NCI-H1930 (cell line): ENCODE results near the gene SOCS6.
"Not testable (repeated sequence)": the region's sequence is repeated elsewhere in the genome, so short reads cannot be mapped to it uniquely, and the experiment has no call there.

Source experiments
- DNase-seq, 2 experiments: peaks; one replicate each; lab custom pipeline; 2025; lab: John Stamatoyannopoulos, UW

The SOCS6 gene, protein sequence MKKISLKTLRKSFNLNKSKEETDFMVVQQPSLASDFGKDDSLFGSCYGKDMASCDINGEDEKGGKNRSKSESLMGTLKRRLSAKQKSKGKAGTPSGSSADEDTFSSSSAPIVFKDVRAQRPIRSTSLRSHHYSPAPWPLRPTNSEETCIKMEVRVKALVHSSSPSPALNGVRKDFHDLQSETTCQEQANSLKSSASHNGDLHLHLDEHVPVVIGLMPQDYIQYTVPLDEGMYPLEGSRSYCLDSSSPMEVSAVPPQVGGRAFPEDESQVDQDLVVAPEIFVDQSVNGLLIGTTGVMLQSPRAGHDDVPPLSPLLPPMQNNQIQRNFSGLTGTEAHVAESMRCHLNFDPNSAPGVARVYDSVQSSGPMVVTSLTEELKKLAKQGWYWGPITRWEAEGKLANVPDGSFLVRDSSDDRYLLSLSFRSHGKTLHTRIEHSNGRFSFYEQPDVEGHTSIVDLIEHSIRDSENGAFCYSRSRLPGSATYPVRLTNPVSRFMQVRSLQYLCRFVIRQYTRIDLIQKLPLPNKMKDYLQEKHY

GRCh38 chr18:70288851-70289328 is at the start of gene SOCS6:
Gene SOCS6 (plus strand): TSS chr18:70289045. CDS start chr18:70324669, 35,624 bp downstream.
- DNase-seq = peak in 1 of 2 experiments; percentile 13

GRCh38 chr18:70243131-70243929 is 45.5 kb upstream of the SOCS6 start:
- DNase-seq = no peak

- no peak for DNase-seq
Measured at GRCh38 chr18:70246061-70246466, 42.8 kb upstream of the SOCS6 start.

DNA sequence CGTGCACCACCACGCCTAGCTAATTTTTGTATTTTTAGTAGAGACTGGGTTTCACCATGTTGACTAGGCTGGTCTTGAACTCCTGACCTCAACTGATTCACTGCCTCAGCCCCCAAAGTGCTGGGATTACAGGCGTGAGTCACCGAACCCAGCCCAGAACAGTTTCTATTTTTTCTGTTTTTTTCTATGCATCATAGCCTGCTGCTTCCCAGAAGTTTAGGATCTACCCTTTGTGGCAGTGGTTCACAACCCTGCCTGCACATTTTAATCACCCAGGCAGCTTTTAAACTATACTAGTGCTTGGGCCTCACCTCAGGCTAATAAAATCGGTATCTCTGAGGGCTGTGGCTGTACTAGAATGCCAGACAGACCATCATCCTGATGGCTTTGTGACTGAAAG is 39.7 kb upstream of the SOCS6 start:
- DNase-seq = no peak

- not testable (repeated sequence) for DNase-seq
Measured at GRCh38 chr18:70249861-70250260, 39.0 kb upstream of the SOCS6 start.

DNA sequence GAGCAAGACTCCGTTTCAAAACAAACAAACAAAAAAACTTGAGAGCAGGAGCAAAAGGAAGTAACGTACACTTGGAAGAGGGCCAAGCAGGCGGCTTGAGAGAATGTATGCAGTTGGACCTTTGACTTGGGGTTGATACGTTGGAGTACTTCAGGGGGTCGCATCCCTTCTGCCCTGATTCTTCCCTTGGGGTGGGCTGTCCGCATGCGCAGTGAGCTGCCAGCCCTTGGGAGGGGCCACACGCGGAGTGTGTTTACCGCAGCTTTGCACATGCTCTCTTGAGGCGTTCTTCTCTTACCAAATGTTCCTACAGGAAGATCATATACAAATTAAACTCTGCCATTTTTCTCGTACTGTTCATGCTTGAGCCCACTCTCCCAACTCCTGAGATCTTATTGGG is 38.1 kb upstream of the SOCS6 start:
- DNase-seq = no peak

DNA sequence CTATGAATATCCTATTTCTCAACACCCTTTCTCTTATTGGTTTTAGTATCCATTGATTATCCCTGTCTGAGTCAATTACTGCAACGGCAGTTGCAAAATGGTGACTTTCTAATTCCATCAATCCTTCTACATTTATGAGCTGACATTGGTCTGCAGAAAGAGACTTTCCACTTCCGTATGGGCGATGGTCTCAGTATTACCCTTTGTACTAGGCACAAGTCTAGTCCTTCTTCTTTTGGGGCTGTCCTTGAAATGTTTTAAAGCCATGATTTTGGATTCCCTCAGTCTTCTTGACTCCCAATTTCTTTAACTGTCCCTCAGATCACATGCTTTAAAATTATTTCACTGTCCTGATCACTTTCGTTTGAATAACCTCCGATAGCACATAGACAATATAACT is 32.7 kb upstream of the SOCS6 start:
- DNase-seq = no peak

GRCh38 chr18:70256994-70257393 is 31.9 kb upstream of the SOCS6 start:
- no peak for DNase-seq

- no peak for DNase-seq
Measured at GRCh38 chr18:70258243-70258642, 30.6 kb upstream of the SOCS6 start.

- no peak for DNase-seq
Measured at GRCh38 chr18:70260683-70261082, 28.2 kb upstream of the SOCS6 start.

DNA sequence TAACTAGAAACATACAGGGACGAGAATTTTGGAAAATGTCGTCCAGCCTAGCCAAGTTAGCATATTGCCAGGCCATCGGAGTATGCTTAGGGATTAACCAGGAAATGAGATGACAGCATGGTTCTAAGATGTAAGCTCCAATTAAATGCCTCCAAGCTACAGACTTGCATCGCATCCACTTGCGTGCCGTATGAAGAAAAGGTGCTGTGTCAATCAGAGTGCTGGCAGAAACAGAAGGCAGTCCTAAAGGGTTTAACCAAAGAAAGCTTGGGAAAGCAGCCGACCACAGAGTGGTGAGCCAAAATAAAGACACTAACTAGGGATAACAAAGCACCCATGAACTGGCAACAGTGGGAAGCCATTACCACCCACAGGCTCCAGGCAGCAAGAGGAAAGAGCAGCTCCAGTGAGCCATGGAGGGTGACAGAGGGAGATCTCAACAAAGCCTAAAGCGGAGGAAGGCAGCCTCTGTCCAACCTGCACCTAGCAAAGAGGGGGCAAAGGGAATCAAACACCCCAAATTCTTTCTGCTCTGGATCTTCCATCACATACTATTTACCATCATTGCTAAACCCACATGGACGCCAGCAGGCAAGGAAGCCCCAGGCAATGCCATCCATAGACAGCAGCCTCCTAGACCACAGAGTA is 27.6 kb upstream of the SOCS6 start:
- DNase-seq = no peak

GRCh38 chr18:70263336-70263735 is 25.5 kb upstream of the SOCS6 start:
- no peak for DNase-seq

DNA sequence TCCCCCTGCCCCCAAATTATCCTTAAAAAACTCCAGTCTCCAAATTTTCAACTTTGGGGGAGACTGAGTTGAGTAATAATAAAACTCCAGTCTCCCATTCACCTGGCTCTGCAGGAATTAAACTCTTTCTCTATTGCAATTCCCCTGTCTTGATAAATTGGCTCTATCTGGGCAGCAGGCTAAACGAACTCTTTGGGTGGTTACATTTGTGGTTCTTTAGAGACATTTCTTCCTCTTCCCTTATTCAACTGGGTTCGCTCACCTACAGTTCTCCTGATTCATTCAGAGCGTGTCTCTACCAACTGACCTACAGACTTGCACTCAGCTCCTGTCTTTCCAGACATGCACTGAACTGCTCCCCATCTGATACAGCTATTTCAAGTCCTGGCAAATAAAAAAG is 17.1 kb upstream of the SOCS6 start:
- no peak for DNase-seq

DNA sequence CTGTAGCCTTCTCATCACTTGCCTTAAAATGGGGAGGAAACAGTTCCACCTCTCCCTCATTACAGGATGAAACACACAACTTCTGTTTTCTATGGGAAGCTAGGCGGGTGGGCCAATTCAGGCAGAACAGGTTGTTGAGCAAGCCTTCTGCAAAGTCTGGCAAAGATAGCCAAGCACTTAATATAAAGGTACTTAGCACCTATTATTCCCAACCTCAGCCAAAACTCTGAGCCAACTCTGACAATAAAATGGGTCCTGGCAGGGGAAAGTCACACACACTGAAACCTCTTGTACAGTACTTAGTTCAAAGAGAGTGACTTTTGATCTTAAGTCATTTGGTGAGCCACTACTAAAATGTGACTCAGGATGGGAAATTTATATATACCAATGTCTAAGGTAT is 15.8 kb upstream of the SOCS6 start:
- no peak for DNase-seq

GRCh38 chr18:70276416-70277191 is 12.2 kb upstream of the SOCS6 start:
- DNase-seq = no peak

GRCh38 chr18:70279470-70279869 is 9.4 kb upstream of the SOCS6 start:
- no peak for DNase-seq

GRCh38 chr18:70280007-70280925 is 8.6 kb upstream of the SOCS6 start:
- DNase-seq = no peak

- no peak for DNase-seq
Measured at GRCh38 chr18:70284976-70285620, 3.7 kb upstream of the SOCS6 start.

GRCh38 chr18:70287731-70288130 is 1.1 kb upstream of the SOCS6 start:
- DNase-seq = no peak
